MM.1S (cell line): ENCODE data around the gene TBC1D2.

Experiments
- DNase-seq: peaks from one replicate; pipeline ENCODE4 v3.0.0-alpha.2; 2015
- H2AFZ ChIP-seq: fragments of 300-600 bp; sonication (generic); 2 replicates; pipeline ENCODE4 v1.6.0; 2016; ENCODE audit warnings: antibody characterized with exemption, low read length
- H3F3A ChIP-seq: fragments of 300-600 bp; sonication (generic); 2 replicates; pipeline ENCODE4 v1.6.1; 2016; ENCODE audit warnings: mild to moderate bottlenecking, antibody characterized with exemption, low read length, moderate library complexity, mixed read lengths; ENCODE audit not compliant: insufficient read depth
- H3K27ac ChIP-seq: fragments of 300-600 bp; sonication (generic); 2 replicates; pipeline ENCODE4 v1.5.1; 2016; ENCODE audit warnings: mild to moderate bottlenecking, low read length
- H3K27me3 ChIP-seq: fragments of 300-600 bp; sonication (generic); replicated peaks from 2 replicates; pipeline ENCODE4 v1.6.0; 2016; ENCODE audit warnings: low read length; ENCODE audit not compliant: insufficient read depth
- H3K36me3 ChIP-seq: fragments of 300-600 bp; sonication (generic); replicated peaks from 2 replicates; pipeline ENCODE4 v1.6.1; 2016; ENCODE audit warnings: mild to moderate bottlenecking, low read length, mixed read lengths; ENCODE audit not compliant: insufficient read depth
- H3K4me1 ChIP-seq: fragments of 300-600 bp; sonication (generic); 2 replicates; pipeline ENCODE4 v1.6.1; 2016; ENCODE audit warnings: low read length, mixed read lengths
- H3K4me2 ChIP-seq: fragments of 300-600 bp; sonication (generic); 2 replicates; pipeline ENCODE4 v1.6.0; 2016; ENCODE audit warnings: low read depth, low read length
- H3K4me3 ChIP-seq: fragments of 300-600 bp; sonication (generic); 2 replicates; pipeline ENCODE4 v1.5.1; 2016; ENCODE audit warnings: low read length, mixed read lengths
- H3K79me2 ChIP-seq: fragments of 300-600 bp; sonication (generic); 2 replicates; pipeline ENCODE4 v1.6.1; 2016; ENCODE audit warnings: mixed run types, low read length, mixed read lengths
- H3K9ac ChIP-seq: fragments of 300-600 bp; sonication (generic); 2 replicates; pipeline ENCODE4 v1.6.1; 2016; ENCODE audit warnings: low read length, mixed read lengths
- H3K9me2 ChIP-seq: fragments of 300-600 bp; sonication (generic); replicated peaks from 2 replicates; pipeline ENCODE4 v1.6.1; 2016; ENCODE audit warnings: mild to moderate bottlenecking, low read length, mixed read lengths; ENCODE audit not compliant: insufficient read depth
- H3K9me3 ChIP-seq: fragments of 300-600 bp; sonication (generic); replicated peaks from 2 replicates; pipeline ENCODE4 v1.6.1; 2016; ENCODE audit warnings: mild to moderate bottlenecking, low read length, mixed read lengths; ENCODE audit not compliant: insufficient read depth
- H4K20me1 ChIP-seq: fragments of 300-600 bp; sonication (generic); 2 replicates; pipeline ENCODE4 v1.6.1; 2016; ENCODE audit warnings: mild to moderate bottlenecking, low read length, moderate library complexity, mixed read lengths; ENCODE audit not compliant: insufficient read depth
- EZH2 ChIP-seq: fragments of 300-600 bp; sonication (generic); optimal IDR thresholded peaks from 2 replicates; pipeline ENCODE3; 2017; ENCODE audit warnings: low read depth, mild to moderate bottlenecking, antibody characterized with exemption, low read length, mixed read lengths
- EZH2phosphoT487 ChIP-seq: fragments of 300-600 bp; sonication (generic); IDR thresholded peaks from 2 replicates; pipeline ENCODE4 v1.6.1; 2018; ENCODE audit warnings: antibody characterized with exemption, low read length
- TF ChIP-seq, protein P1 (sequence below): fragments of 300-600 bp; sonication (generic); IDR thresholded peaks from 2 replicates; pipeline ENCODE4 v1.5.1; 2016; ENCODE audit warnings: antibody characterized with exemption, low read length, mixed read lengths

TBC1D2 gene

DNA sequence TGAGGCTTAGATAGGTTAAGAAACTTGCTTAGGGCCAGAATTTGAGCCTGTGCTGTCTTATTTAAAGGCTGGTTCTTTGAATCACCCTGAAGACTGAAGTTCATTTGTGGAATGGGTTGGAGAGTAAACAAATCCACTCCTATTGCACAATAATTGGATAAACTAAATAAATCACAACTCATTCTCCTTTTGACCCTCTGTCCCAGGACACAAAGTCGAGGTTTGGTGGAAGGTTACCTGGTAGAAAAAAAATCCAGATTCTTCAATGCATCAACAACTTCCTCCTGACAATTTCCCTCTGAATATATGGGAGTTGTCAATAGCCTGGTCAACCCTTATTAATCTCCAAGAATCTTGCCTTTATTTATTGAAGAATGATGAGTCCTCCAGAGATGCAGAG lies 28.9 kb downstream of the TBC1D2 start:
- H3F3A ChIP-seq, result no peaks in the 10 kb centered on the region
- H4K20me1 ChIP-seq, result no peaks in the 10 kb centered on the region
- H3K79me2 ChIP-seq, result no peaks in the 10 kb centered on the region
- TF ChIP-seq EZH2phosphoT487, result no peak
- H3K9me3 ChIP-seq, result no peaks in the 10 kb centered on the region
- H3K27ac ChIP-seq, result no peak overlapping the region
- H3K4me3 ChIP-seq, result no peak overlapping the region
- H3K36me3 ChIP-seq, result no peaks in the 10 kb centered on the region
- H3K4me1 ChIP-seq, result no peaks in the 10 kb centered on the region
- H3K9ac ChIP-seq, result no peak overlapping the region
- H3K27me3 ChIP-seq, result no peaks in the 10 kb centered on the region
- DNase-seq, result no peak
- no peak overlapping the region for H3K4me2 ChIP-seq
- no peak overlapping the region for H2AFZ ChIP-seq
- H3K9me2 ChIP-seq, result no peaks in the 10 kb centered on the region

DNA sequence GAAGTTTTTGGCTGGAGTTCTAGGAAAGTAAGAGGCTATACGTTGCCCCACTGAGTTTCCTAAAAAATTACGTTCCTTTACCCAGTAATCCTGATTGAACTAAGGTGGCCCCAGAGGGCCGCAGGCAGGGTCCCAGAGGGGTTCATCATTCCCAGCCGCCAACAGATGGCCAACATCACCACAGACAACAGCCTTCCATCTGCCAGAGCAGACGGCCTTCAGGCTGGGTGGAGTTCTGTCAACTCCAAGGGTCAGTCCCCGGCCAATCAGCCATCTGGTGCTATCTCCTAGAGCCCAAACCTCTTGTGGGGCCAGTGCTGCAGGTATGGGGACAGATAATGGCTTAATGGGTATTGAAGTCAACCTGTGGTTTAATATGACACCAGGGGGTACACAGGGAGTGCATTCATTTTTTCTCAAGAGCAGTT lies 30.4 kb downstream of the TBC1D2 start:
- Histone ChIP-seq H3K4me1 (no peaks in the 10 kb centered on the region), H2AFZ (no peak overlapping the region), H3K4me3 (no peak overlapping the region), H4K20me1 (no peaks in the 10 kb centered on the region), H3K79me2 (no peaks in the 10 kb centered on the region), H3K36me3 (no peaks in the 10 kb centered on the region), H3K27ac (no peak overlapping the region), H3K4me2 (no peak overlapping the region), H3K9me3 (no peaks in the 10 kb centered on the region), H3K9me2 (no peaks in the 10 kb centered on the region), H3K9ac (no peak overlapping the region), H3K27me3 (no peaks in the 10 kb centered on the region), H3F3A (no peaks in the 10 kb centered on the region)
- no peak for DNase-seq
- TF ChIP-seq, protein P1, sequence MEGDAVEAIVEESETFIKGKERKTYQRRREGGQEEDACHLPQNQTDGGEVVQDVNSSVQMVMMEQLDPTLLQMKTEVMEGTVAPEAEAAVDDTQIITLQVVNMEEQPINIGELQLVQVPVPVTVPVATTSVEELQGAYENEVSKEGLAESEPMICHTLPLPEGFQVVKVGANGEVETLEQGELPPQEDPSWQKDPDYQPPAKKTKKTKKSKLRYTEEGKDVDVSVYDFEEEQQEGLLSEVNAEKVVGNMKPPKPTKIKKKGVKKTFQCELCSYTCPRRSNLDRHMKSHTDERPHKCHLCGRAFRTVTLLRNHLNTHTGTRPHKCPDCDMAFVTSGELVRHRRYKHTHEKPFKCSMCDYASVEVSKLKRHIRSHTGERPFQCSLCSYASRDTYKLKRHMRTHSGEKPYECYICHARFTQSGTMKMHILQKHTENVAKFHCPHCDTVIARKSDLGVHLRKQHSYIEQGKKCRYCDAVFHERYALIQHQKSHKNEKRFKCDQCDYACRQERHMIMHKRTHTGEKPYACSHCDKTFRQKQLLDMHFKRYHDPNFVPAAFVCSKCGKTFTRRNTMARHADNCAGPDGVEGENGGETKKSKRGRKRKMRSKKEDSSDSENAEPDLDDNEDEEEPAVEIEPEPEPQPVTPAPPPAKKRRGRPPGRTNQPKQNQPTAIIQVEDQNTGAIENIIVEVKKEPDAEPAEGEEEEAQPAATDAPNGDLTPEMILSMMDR, result no peak
- TF ChIP-seq EZH2phosphoT487 (no peak), EZH2 (no peak)

DNA sequence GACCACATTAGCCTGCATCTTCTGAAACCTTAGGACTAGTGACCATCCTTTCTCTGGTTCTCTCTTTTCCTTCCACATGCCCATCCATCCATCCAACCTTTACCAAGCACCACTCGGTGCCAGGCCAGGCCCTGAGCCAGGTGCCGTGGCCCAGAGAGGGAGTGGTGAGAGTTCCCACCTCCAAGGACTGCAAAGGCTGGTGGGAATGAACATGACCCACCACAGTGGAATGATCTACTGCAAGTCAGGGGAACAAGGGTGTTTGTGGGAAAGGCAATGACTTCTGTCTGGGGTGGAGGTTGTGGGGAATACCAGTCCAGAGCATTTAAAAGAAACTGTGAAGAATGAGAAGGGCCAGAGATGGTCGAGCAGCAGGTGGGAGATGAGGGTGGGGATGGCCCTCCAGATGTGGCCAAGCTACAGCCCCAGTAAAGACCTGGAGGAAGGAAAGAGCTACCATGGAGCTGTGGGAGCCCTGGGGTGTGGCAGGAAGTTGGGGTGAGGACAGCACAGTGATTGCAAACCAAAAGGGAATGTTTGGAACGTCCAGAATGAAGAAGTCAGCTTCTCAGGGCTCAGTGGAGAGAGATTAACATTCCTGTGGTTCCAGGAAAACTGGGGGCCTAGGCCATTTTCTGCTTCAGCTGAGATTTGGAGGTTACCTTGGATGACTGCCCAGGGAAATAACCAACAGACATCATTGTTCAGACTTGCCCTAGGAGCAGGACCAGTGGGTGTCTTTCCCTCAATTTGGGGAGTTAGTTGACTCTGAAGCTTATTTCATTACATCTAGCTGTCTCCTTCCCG lies 32.4 kb downstream of the TBC1D2 start:
- no peaks in the 10 kb centered on the region for H3K4me1 ChIP-seq
- TF ChIP-seq EZH2phosphoT487 (no peak), EZH2 (no peak)
- TF ChIP-seq, protein P1, result no peak
- no peak overlapping the region for H3K9ac ChIP-seq
- no peaks in the 10 kb centered on the region for H4K20me1 ChIP-seq
- no peak overlapping the region for H3K4me3 ChIP-seq
- H3K9me2 ChIP-seq, result no peaks in the 10 kb centered on the region
- no peak overlapping the region for H3K27ac ChIP-seq
- no peaks in the 10 kb centered on the region for H3K9me3 ChIP-seq
- no peaks in the 10 kb centered on the region for H3K79me2 ChIP-seq
- H3K4me2 ChIP-seq, result no peak overlapping the region
- DNase-seq, result no peak
- H3K27me3 ChIP-seq, result no peaks in the 10 kb centered on the region
- H2AFZ ChIP-seq, result no peak overlapping the region
- no peaks in the 10 kb centered on the region for H3F3A ChIP-seq
- no peaks in the 10 kb centered on the region for H3K36me3 ChIP-seq

DNA sequence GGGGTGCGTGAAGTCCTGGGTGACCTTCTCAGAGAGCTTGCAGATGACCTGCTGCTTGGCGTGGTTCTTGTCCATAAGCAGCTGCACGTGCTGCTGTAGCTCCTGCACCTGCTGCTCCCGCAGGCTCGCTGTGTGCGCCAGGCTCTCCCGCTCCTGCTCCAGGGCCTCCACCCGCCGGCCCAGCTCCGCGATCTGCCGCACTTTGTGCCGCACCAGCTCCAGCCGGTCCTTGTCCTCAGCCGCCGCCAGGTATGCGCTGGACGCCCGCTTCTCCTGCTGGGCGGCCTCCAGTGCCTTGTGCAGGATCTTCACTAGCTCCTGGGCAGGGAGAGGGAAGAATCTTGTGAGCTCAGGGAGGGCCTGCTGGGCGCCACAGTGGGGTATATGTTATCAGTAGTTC lies 34.5 kb downstream of the TBC1D2 start:
- no peak for TF ChIP-seq EZH2
- TF ChIP-seq, protein P1, result no peak
- H3K4me3 ChIP-seq, result no peak overlapping the region
- no peaks in the 10 kb centered on the region for H3K79me2 ChIP-seq
- no peak overlapping the region for H3K4me2 ChIP-seq
- DNase-seq, result no peak
- no peak overlapping the region for H2AFZ ChIP-seq
- no peaks in the 10 kb centered on the region for H3F3A ChIP-seq
- no peak overlapping the region for H3K9ac ChIP-seq
- H3K9me3 ChIP-seq, result no peaks in the 10 kb centered on the region
- H3K4me1 ChIP-seq, result no peaks in the 10 kb centered on the region
- no peaks in the 10 kb centered on the region for H3K36me3 ChIP-seq
- H3K27ac ChIP-seq, result no peak overlapping the region
- H3K27me3 ChIP-seq, result no peaks in the 10 kb centered on the region
- no peaks in the 10 kb centered on the region for H3K9me2 ChIP-seq
- H4K20me1 ChIP-seq, result no peaks in the 10 kb centered on the region
